ENCODE measurements around the gene USH1C.

The USH1C gene

DNA sequence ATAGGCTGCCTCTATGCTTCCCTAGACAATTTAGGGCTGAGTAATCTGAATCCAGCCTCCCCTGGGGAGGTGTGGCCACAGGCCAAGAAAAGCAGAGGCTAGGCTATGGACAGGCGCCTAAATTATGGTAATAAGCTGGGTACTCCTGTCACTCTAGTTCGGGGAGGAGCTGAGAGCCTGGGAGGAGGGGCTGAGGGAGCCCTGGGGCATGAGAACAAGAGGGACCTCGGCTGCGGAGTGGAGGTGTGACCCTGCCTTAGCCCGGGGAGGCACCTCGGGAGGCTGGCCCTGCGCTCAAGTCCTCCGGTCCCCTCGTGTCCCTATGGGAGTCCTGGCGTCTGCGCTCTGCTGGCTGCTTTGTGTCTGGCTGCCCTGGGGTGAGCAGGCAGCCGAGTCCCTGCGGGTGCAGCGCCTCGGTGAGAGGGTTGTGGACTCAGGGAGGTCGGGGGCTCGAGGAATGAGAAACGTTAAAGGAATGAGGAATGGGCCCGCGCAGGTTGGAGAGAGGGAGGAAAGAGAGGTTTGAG, 2.9 kb upstream of the USH1C start, which contains the start of gene OTOG:
Gene OTOG (plus strand): TSS at position 209 of the 527 bp plus-strand sequence. CDS start 114 bp downstream, at position 323.
- DNase-seq (ENCODE audit: low spot score): no peak

GRCh38 chr11:17546240-17546639, 2.0 kb upstream of the USH1C start:
- DNase-seq (ENCODE audit: low spot score): no peak

- DNase-seq (ENCODE audit: low spot score): no peak
Measured at GRCh38 chr11:17543574-17544180, 539 bp downstream of the USH1C start.

GRCh38 chr11:17543041-17543440, 1.2 kb downstream of the USH1C start:
- DNase-seq (ENCODE audit: low spot score): no peak

GRCh38 chr11:17542249-17542648, 2.0 kb downstream of the USH1C start:
- no peak for DNase-seq (ENCODE audit: low spot score)

DNA sequence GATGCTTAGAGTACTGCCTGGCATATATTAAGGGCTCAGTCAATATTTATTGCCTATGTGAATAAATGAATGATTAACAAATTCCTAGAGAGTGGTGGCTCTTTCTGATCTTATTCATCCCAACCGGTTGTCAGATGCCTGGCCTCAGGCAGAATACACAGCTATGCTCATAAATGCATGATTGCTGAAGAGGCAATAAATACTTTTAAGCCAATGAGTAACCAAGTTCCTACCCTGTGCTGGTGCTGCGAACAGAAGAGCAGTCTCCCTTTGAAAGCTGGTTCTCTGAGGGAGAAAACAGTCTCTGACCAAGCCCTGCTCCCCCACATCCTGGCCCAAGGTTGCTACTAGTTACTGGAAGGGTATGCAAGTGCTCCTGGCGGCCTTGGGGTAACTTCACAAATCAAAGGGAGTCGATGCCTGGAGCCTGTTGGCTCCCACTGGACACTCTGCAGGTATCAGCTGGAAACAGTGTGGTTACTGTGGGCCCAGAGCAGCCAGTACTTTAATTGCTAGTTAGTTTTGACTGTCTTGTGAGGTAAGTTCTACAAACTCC, 2.8 kb downstream of the USH1C start:
- DNase-seq (ENCODE audit: low spot score): no peak

DNA sequence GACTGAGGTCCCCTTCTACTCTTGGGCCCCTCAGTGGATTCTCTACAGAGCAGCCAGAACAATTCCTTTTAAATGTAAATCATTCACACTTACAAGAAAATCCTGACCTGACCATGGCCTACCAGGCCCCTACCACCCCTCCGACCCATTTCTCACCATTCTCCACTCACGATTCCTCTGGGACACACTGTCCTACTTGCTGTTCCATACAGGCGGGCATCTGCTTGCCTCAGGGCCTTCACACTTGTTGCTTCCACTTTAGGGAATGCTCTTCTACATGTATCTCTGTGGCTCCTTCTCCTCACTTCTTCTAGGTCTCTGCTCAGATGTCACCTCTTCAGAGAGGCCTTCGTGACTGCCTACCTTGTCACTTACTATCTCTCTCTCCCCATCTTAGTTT, 3.4 kb downstream of the USH1C start:
- DNase-seq (ENCODE audit: low spot score): no peak

DNA sequence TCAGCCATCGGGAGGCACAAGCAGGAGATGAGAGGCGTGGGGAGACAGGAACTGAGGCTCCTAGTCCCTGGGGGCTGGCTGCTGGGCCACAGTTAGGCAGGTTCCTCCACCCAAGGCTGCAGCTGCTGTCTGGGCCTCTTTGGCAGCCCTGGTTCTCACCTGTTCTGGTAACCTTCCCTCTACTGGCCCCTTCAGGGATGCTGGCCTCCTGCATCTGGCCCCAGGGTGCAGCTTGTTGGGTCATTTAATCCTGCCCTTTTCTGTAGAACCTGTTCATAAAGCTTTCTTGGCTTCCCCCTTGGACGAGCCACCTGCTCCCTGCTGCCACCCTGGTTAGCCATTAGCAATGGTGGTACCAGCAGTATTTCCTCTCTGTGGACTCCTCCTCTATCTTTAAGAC, 5.5 kb downstream of the USH1C start:
- no peak for DNase-seq (ENCODE audit: low spot score)

DNA sequence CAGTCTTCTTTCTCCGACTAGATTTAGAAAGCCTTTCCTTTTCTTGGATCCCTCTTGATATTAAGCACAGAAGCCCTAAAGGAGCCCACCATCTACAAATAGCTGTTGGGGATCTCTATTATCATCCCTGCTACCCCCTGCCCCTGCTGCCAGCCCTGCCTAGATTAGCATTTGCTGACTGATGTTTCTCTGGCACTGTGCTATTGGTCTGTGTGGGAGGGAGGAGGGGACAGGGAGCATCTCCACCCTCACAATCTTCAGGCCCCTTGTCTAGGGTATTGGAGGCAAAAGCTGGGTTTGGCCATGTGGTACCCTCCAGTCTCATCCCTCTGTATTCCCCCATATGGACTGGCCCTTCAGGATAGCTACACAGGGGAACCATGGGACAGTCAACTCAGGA, 6.2 kb downstream of the USH1C start:
- DNase-seq (ENCODE audit: low spot score): no peak

DNA sequence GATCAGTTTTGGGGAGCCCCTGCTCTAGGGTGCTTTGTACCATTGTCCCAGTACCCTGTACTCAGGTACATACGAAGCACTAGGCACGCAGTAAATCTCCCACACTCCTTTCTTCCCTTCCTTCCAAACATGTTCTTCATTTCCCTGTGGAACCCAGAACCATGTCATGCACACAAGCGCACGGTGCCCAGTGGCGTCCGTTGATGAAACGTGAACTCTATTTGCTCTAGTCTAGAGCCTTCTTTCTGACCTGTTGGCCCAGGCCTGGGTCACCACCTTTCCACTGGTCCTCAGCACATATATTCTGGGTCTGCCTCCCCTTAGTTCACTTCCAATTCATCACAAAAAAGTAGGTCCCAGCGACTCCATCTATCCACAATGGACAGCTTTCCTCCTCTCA, 7.0 kb downstream of the USH1C start:
- no peak for DNase-seq (ENCODE audit: low spot score)

- DNase-seq (ENCODE audit: low spot score): no peak
Measured at GRCh38 chr11:17535488-17535887, 8.7 kb downstream of the USH1C start.

- DNase-seq (ENCODE audit: low spot score): no peak
Measured at GRCh38 chr11:17533778-17534415, 10.3 kb downstream of the USH1C start.

DNA sequence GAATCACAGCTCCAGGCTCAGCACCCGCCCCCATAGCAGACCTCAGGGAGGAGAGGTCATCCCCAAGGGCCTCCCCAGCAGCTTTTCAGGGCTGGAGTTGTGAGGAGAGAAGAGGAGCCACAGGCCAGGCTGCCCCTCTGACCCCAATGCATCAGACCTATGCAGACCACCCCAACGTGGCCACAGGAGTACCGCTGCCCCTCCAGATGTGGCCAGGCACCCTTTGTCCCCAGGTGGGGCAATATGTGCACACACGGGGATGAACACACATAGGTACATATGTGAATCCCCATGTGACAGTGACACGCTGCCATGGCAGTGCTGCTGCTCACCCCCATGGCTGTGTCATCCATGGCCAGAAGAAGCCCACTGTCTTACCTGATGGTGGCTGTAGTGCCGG, 10.9 kb downstream of the USH1C start:
- DNase-seq (ENCODE audit: low spot score): no peak

GRCh38 chr11:17532784-17533183, 11.4 kb downstream of the USH1C start:
- no peak for DNase-seq (ENCODE audit: low spot score)

DNA sequence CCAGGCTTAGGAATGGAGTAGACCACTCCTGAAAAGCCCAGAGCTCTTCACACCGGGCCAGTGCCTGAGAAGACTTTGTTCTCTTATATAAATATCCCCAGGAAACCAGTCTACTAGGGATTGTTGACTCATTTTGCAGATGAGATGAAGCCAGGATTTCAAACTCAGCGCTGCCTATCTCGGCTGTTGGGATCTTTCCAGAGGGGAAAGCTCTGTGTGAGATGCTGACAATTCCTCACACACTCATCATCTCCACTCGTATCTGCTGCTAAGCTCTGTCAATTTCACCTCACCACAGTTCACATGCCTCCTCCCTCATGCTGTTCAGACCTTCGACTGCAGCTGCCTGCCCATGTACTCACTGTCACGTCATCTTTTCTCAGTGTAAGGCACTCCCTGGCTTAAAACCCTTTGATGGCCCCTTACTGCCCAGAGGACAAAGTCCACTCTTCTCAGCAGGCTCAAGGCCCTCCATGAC, 12.5 kb downstream of the USH1C start:
- peak; percentile 45 for DNase-seq (ENCODE audit: low spot score)

DNA sequence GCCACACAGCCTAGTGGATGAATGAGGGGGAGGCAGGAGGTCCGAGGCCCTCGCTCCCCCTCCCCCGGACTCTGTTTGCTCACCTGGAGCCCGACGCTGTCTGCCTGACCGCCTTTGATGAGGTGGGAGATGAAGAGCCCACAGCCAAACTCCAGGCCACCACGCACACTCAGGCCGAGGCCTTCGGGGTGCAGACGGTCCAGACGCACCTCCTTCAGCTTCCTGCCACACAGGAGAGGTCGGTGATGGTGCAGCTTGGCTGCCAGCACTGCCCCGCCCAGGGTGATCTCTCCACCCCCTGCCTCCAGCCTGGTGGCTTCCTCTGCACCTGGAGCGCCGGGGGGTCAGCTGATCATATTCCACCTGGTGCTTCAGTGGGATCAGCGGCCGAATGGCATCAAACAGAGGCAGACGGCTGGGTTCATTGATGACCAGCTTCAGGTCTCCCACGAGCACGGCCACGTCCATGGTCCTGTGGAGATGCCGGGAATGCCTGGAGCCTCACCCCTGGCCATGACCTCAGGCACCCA, 13.1 kb downstream of the USH1C start:
- no peak for DNase-seq (ENCODE audit: low spot score)

- no peak for DNase-seq (ENCODE audit: low spot score)
Measured at GRCh38 chr11:17529844-17530185, 14.4 kb downstream of the USH1C start.

- no peak for DNase-seq (ENCODE audit: low spot score)
Measured at GRCh38 chr11:17528906-17529843, 15.0 kb downstream of the USH1C start.

DNA sequence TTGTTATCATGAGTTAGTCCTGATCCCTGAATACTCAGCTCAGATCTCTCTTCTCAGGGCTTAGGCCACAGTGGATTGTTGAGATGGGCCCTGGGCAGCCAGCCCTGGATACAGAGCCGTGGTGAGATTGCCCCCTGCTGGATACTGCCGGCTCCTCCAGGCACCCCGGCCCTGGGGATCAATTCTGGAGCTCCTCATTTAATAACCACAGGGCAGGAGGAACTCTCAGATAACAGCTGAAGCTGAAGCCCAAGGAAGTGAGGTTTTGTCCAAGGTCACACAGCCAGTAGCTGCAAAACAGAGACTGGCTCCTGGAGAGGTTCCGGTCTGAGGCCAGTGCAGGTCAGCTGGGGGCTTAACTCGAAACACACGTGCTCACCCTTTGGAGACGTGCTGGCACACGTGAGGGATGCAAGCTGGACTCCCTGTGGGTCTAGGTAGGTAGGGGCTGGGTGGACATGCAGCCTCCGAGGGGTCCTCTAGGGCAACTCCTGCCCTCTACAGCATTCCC, 16.0 kb downstream of the USH1C start:
- DNase-seq (ENCODE audit: low spot score): peak; percentile 80

DNA sequence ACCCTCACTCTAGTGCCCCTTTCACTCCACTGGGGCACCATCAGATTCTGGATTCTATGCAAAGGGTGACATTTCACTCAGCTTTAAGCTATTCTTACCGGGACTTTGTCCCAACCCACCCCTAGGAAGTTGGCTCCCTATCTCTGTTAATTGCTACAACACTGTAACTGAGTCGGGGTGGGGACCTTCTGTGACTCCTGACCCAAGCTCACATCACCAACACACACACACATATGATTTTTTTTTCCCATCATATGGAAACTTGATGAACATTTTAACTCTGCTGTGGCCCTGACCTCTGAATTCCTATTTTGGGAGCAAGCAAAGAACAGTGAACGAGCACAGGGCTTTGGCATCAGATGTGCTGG, 16.6 kb downstream of the USH1C start:
- DNase-seq (ENCODE audit: low spot score): no peak

DNA sequence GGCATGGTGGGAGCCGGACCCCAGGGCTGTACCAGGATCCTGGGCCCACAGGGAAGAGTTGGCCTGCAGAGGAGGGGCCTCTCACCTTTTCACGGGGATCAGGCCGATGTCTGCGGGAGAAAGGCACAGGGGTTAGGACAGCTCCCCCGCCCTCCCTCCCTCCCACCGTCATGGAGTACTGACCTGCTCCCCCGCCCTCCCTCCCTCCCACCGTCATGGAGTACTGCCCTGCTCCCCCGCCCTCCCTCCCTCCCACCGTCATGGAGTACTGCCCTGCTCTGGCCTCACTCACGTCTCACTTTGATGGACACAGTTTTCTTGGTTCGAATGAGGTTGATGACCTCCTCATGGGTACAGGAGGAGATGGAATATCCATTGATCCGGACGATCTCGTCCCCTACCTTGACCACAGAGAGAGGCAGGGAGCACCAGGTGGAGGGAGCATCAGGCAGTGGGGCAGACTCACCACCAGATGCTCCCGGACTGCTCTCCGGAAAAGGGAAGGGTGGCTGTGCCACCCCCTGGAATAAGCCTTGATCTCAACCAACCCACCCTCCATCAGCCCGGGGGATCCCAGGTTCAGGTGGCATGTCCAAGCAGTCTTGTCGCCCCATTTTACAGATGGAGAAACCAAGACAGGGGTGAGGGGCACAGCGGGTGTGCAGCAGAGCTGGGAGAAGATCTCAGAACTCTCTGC, 17.1 kb downstream of the USH1C start:
- no peak for DNase-seq (ENCODE audit: low spot score)
